M059J (cell line): ENCODE data around the gene SAMD4A. TPM values are rescaled to one million over a fixed set of nuclear protein-coding genes. Genes with fewer than 3 reads are reported as not detected.

ENCODE experiments used
- DNase-seq: peaks from one replicate; pipeline ENCODE4 v3.0.0-alpha.2; 2012; ENCODE audit warnings: low read depth
- total RNA-seq: library from RNA; depleted of rRNA; stranded (reverse); fragments of >200 nt; shearing (Covaris generic); gene quantifications from 2 replicates; pipeline ENCODE4 v1.2.3, GENCODE V29; 2014

Gene SAMD4A
- total RNA-seq, 1 experiment from 2014 or later = 7.7 TPM

DNA sequence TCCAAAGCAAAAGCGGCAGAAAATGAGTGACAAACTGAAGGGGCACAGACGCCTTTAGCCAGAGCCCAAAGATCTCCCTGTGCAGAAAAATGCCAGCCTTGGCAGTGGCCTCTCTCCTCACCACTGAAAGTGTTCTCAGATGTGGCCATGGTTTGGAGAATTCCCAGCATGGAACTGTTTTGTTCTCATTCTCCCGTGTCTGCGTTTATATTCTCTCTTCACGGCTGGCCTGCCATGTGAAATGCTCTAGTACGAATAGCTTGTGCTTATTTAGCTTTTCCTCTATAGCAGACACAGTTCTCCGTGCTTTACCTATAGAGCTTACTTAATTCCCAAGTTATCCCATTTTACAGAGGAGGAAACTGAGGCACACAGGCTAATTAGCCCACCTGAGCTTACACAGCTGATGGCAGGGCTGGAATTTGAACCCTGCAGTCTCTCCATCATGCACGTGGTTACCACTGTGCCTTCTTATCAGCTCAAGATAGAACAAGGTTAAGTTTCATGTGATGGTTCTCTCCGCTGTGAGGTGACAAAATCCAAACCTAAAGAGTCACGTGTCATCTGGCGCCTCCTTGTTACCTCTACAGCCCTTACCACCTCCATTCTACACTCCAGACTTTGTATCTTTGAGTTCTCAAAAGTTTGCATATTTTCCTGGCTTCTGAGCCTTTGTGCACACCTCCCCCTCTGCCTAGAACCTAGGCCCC lies 194.1 kb downstream of the SAMD4A start:
- DNase-seq = no peak

DNA sequence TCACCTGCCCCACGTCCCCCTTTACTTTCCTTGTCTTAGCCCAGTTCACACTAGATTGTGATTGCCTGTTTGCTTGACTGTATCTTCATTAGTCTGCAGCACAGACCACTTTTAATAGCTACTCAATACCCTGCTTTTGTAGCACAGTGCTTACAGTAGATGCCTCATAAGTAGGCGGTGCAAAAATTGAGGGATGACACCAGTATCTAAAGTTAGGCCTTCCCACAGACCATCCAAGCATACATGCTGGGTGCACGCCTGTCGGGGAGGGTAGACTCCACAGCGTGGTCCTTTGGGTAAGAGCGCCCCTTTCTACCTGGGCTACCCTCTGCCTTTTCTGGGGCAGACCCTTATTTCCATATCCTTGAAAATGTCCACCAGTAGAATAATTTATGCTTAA lies 194.9 kb downstream of the SAMD4A start:
- no peak for DNase-seq

DNA sequence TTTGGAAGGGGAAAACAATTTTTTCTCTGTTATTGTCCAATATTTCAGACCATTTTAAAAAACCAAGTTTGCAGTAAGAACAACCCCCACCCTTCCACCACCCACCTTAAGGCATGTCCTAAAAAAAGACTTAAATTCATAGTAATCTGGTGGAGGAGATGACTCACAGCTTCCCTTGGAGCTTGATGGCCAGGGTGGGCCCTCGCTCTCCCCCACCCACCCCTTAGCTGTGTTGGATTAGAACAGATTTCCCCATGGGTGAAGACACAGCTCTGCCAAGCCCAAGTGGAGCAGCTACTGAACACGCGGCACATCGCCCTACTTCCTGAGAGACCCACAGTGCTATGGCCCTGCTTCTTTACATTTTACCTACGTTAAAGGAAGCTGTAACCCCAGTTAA lies 195.4 kb downstream of the SAMD4A start:
- DNase-seq = no peak

DNA sequence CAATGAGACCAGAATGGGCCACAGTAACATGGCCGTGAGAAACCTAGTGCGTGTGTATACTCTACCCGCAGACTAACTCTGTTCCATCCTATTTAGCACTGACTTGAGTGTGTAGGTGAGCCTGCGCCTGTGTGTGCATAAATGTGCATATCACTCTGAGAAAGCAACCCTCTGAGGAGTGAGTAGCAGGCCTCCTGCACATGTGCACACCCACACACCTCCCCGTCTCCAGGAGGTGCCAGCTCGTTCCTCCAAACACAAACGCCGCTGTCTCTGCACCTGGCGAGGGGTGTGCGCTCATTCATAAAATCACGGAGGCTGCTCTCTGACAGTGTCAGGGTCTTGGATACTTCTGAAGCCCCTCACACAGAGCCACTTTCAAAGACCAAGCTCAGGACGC lies 196.8 kb downstream of the SAMD4A start:
- DNase-seq = no peak

DNA sequence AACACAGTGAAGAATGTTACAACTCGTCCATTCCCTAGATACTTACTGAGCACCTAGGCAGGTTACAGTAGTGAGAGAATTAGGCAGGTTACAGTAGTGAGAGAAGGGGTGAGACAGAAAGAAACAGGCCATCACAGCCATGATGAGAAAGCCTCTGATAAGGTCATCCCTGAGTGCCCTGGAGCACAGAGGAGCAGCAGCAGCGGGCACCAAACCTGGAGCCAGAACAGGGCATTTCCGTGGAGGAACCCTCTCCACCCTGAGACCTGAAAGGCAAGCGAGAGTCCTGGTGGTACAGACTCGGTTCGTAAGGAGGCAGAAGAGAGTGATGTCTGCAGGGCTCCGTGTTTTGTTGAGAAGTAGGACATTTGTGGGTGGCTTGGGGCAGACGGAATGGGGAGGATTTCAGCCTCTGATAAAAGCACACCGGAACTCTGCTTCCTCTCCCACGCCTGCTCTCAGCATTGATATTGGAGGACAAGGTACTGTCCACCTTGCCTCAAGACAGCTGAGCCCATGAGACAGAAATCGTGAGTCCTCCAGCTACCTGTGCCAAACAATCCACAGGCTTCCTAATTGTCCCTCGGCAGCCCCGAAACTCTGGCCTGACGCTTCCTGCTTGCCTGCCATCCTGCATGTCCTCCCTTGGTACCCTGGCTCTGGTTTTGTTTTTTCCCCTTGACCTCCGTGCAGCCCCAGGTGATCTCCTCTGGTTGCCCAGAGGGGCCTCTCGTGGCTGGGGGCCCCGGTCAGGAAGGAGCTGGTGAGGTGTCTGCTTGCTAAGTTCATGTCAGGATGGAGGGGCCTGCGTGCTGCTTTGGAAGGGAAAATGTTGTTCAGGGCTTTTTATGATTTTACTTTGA lies 199.6 kb downstream of the SAMD4A start:
- no peak for DNase-seq

DNA sequence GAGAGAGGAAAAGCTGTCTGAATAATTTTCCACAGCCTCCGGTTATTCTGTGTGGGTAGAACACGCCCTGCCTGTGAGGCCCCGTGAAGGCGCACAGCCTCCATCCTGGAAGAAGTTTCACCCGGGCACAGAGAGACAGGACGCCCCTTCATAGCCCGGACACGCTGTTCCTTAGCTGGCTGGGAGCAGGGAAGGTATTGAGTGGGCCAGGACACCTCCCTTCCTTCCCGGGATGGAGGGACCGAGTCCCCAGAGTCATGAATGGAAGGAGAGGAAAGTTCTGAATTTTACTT lies 200.2 kb downstream of the SAMD4A start:
- DNase-seq = no peak

DNA sequence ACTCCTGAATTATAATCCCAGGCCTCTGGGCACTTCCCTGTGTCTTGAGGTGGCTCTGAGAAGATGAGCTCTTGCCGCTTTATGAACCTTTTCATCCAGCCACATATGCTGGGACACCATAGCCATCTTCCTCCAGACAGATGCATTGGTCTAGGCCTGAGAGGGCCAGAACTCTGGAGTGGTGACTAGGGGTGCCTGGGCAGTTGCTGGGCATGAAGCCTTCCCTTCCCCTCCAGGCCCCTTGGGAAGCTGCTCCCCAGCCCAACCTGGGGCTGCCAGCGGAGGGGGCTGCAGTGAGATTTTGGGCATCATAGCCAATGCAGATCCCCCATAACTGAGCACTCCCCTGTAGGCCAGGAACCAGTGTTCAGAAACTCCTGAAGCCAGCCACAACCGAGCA lies 200.5 kb downstream of the SAMD4A start:
- no peak for DNase-seq

DNA sequence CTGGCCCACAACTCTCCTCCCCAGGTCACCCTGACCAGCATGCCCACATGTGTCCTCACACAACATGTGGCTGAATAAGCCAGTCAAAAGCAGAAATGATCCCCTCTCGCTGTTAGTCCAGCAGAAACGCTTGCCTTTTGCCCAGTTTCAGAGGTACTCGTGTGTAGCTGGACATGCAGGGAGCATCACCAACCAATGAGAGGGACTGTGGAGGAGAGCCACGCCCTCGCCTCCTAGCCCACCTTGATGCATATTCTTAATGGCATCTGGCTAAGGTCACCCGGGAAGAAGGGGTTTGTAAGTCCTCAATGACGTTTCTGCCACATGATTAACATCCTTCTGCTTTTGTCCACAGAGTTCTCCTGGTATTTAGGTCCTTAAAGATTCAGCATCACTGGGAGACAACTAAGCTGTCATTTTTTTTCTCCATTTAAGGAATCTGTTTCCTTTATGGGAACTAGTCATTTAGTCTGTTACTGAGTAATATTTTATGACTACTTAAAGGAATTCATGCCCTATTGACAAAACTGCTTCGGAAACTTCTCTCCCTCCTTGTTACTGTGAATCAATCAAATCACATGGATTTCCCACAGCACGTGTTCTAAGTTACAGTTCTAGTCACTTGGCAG lies 201.7 kb downstream of the SAMD4A start:
- DNase-seq = no peak

DNA sequence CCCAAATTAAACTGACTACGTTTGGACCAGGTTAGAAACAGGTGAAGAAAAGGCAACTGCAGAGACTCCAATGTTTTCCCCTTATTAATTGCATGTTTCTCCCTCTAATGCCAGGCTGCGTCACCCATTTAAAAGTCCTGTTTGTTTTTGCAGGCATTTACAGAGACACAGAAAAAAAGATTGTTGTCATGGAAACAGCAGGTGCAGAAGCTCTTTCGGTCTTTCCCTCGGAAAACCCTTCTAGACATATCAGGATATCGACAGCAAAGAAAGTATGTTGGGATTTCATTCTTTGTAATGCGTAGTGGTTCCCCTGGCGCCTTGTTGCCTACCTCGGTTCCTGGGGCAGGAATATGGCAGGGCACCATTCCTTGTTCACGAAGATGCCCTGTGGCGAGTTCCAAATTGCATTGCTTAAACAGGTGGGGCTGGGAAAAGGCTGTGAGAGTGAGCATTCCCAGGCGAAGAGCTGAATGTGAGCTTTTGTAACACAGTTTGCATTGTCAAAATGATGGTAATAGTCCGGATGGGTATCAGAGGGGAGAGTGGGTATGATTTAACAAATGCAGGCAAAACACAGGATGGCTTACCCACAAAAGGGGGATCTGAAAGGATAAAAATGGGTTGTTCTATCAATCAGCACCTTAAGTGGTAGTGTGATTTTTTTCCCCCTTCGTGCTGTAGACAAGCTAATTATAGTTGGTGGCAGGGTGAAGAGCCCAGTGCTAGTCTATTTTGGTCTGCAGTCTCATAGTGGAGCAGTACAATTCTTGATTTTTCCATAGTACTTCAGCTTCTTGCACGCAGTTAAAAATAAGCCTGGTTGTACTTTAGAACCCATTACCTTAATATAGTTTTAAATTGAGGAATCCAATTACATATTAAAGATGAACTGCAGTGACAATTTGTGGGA lies 203.3 kb downstream of the SAMD4A start:
- DNase-seq = no peak

DNA sequence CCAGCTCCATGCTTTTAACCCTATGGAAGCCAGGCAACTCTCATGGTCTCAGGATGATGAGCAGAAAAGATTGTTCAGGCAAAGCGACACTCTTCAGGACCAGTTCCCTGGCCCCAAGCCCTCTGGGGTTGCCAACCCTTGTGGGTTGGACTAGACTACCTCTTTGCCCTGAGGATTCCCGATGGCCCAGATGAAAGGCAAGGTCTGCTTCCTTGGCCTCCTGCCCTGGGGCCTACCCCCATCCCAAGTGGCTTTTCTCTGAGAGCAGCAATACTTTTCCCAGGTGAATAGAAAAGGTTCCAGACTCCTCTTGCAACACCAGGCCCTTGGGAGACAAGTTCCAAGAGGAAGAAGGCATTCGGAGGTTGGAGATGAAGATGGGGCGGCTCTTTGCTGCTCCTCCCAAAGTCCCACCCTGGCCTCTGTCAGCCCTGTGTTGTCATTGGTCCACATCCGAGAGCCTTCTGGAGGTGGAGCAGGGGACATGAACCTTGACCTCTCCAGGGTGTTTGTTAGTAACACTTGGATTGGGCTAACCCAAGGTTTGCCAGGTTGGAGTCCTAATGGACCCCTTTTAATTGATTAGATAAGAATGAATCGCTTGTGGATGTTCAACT lies 204.6 kb downstream of the SAMD4A start:
- DNase-seq = no peak

DNA sequence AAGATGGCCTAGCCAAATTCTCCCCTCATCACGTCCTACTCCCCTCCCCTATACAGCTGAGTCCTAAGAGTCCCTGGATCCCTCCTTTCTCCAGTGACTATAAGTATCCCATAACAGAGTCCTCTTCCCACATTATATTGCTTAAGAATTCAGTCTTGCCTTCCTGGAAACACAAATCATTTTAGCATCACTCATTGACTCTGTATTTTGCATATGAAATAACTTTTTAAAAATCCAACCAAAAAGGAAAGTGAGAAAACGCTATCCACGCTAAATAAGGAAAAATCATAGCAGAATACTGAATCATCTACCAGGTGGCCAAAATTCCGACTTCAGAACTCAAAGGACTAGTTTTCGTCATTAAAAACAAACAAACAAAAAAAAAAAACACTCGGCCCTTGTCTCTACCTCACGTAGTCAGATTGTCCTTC lies 205.5 kb downstream of the SAMD4A start:
- peak; percentile 65 for DNase-seq

DNA sequence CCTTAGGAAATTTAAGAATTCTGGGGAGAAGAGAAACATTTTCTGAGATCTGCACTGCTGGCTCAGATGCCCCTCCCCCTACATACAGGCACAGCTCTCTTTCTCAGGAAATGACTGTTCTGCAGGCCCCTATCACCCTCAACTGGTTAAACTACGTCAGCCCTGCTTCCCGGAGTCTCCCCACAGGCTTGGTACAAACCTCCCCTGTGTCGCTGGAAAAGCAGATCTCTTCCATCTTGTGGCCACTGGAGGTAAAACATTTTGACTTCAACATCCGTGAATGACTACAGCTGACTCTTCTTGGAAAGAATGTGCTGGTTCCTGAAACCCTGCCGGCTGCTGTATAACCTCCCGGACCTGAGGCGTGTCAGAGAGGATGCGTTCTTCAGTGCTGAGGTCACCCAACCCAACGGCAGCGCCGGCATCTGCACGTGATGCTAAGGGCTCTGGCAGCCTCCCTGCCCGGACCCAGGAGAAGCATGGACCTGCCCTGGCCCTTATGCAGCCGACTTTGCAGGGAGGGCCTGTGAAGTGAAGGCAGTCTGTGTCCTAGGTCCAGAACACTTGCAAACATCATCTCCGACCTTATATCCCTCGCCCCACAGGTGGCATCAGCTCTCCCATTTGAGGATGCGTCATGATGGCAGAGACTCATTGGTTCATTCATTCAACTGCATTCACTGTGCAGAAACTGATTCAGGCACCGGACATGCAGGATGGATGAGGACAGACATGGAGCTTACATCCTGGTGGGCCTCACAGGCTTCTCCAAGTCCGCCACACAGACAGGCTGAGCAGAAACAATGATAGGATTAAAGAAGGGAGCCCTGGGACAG lies 206.5 kb downstream of the SAMD4A start:
- DNase-seq = peak; percentile 100

DNA sequence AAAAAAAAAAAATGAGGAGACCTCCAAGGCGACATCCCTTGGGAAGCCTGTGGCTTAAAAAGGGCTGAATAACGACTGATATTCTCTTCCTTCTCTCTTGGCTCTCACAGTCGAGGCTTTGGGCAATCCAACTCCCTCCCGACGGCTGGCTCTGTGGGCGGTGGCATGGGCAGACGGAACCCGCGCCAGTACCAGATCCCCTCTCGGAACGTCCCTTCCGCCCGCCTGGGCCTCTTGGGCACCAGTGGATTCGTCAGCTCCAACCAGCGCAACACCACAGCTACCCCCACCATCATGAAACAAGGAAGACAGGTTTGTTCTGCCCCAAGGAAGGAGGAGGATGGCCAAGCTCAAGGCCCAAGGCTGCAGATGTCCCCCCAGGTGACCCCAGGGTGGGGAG lies 207.9 kb downstream of the SAMD4A start:
- no peak for DNase-seq

DNA sequence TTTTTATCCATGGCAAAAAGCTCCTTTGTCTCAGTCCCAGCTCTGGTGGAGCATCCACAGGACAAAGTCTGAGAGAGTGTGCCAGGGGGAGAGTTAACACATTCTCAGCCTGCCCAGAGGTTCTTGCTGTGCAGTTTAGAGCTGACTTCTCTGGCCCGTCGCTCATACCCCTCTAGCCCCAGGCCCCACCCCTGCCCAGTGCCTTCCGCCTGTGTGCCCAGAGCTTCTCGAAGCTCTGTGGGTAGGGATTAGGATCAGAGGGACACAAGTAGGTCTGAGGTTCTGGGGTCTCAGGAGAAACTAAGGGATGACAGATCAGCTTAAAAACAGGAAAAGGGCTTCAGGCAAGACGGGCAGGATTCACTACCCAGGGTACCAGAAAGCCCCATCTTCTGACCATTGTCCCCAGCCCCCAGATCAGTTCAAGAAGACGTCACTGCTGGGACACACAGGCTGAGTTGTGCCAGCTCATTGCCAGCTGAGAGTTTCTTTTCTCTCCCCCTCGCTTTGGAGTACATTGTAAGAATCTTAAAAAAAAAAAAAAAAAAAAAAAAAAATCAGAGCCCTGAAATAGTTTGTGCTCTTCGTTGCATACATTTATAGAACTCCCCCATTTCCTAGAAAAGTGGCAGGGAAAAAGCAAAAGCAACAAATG lies 208.7 kb downstream of the SAMD4A start:
- no peak for DNase-seq

DNA sequence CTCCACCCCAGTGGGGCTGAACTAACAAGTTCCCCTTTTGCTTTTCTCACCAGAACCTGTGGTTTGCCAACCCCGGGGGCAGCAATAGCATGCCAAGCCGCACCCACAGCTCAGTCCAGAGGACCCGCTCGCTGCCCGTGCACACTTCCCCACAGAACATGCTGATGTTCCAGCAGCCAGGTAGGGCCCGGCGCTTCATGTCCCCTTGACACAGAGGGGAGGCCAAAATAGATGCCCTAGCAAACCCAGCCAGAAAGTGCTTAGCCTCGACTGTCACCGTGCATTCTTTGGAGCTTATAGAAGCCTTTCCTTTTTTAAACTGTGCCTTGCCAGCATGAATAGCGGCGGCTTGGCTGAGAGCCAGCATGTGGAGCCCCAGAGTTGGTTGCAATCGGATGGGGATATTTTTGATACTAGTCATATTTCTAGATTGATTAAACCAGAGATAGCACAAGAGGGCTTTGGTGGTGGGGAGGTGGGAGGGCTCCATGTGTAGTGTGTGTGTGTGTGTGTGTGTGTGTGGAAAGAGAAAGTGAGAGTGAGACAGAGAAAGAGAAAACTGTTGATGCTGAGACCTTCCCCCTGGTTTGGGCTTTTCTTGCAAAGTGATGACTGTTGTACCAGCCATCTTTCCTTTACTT lies 209.6 kb downstream of the SAMD4A start:
- DNase-seq = peak; percentile 89

DNA sequence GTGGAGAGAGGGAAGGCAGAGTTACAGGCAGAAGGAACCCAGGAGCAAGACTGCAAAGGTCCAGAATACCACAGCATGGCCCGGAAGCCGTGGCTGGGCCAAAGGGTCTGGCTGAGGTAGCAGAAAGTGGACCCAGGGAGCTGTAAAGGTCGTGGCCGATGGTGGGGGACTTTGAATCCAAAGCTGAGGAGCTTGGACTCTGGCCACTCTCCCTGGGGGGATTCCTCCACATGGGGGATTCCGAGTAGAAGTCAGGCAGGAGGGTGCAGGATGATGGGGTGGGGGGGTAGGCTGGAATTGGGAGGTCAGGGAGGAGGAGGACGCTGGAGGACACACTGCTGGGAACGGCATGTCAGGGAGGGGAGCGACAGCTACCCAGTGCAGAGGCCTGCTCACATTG lies 210.5 kb downstream of the SAMD4A start:
- DNase-seq = no peak

DNA sequence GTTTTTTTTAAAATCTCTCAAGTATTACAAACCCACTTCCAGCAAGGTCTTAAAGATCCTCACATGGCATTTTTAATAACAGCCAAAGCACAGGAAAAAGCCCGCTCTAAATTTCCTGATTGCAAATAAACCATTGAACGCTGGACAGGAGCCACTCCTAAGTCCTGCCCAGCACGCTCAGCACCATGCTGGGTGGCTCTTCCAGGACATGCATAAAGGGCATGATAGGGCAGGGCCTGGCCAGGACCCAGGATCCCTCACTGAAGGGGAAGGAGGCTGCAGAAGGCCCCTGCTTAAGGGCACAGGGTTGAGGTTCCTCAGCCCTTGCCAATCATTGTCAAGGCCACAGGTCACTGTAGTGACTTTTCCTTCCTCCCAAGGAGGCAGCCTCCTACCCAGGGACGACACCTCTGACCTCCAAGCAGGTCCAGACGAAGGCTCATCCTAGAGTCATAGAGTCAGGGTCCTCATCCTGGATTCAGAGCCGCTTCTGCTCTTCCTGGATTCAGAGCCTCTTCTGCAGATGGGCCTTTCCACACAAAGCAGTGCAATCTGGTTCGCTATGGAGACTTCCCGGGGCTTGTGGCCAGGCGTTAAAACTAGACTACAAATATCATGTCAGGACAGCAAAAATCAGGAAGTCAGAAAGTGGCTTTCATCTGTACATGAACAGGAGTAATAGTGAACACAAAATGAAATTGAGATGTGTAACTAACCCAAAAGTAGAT lies 211.9 kb downstream of the SAMD4A start:
- no peak for DNase-seq

DNA sequence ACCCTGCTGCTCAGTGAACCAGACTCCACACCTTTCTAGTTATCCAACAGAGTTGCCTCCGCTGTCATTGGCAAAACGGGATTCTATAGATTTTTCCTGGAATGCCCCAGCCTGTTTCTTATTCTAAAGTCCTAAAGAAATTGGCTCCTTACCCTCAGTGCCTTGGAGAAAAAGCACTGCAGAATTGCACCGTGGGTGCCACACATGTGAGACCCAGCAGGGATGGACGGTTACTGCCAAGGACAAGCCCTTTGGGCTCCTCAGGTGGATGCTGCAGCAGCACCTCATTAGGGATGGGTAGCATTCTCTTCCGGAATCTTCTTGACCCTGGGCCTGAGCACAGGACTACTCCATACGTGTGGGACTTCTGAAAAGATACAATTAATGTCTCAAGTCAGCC lies 214.2 kb downstream of the SAMD4A start:
- DNase-seq = no peak
